Stimulated activated CD4-positive, alpha-beta T cell treated with anti-CD3 and anti-CD28 coated beads, TNF-alpha, amount 100 ng/mL, for 48 hours (primary cell): ENCODE data around the gene PPP1CA.

Experiments
- DNase-seq, 3 donors: peaks; one replicate each; pipeline ENCODE4 v3.0.0-alpha.2; 2020; ENCODE audit warnings: low read depth in 3 of 3

Gene PPP1CA

DNA sequence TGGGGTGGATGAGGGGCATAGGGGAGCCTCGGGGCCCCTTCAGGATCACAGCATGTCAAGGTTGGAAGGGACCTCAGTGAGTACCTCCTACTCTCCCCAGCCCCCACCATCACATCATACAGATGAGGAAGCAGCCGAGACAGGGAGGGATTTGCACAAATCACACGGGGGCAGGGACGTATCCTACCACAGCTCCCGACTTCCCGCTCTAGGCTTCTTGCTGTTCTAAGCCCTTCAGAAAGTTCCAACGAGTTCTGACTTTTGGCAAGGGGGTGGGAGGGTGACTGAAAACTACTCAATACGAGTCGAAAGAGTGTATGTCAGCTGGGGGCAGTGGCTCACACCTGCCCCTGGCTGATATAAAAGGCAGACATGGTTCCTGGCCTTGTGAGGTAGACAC, 14.6 kb downstream of the PPP1CA start:
- no peak for DNase-seq

DNA sequence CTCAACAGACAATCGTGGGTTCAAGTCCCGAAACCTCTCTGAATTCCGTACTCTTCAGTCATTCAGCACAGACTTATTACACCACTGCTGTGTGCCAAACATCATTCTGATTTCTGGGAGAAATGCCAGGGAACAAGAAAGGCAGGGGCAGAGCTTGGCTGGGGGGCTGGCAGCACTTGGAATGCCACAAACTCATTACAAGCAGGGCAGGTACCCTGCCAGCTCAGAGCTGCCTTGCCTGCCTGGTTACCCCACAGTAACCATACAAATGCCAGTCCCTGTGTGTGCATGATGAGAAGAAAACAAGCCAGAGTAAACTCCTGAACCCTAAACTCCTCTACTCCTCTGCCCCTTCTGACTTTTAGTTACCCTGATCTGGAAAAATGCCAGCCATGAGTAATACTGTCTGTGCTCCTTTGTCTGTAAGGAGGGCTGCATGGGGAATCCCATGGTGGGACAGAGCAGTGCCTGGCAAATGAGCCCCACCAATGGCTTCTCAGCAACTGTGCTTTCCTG, 16.7 kb downstream of the PPP1CA start:
- no peak for DNase-seq

DNA sequence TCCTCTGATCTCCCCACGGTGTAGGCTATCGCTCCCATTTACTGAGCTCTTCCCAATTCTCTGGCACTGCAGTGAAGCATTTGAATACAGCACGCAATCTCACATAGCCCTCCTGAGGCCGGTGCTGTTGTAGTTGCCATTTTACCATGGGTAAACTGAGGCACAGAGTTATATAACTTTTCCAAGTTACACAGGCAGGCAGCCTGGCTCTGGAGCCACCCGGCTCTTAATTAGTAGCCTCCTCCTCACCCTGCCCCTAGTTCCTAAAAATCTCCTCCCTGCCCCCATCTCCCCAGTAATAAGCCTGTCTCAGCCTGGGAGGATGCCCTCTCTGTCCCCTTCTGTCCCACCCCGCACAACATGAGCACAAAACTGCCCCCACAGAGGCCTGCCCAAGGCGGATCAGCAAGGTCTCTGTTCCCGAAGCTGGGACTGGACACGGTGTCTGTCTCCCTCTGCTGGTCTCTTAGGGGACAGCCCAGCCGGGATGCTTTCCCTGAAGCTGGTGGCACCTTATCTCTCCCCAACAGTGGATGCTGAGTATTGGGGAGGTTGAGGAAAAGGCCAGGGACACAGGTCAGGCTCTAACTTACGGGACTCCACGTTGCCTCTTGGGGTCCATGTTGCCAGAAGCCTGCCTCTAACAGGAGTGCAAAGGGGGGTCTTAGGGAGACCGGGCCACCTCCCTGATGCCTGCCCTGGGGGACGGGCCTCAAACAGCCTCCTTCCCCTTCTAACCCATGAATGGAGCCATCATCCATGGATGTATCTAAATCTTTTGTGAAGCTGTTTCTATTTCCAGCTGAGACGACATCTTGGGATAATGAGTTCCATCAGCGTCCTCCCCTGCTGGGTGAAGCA, 19.2 kb downstream of the PPP1CA start:
- peak; percentile 66 to 73 (median 70) for DNase-seq

DNA sequence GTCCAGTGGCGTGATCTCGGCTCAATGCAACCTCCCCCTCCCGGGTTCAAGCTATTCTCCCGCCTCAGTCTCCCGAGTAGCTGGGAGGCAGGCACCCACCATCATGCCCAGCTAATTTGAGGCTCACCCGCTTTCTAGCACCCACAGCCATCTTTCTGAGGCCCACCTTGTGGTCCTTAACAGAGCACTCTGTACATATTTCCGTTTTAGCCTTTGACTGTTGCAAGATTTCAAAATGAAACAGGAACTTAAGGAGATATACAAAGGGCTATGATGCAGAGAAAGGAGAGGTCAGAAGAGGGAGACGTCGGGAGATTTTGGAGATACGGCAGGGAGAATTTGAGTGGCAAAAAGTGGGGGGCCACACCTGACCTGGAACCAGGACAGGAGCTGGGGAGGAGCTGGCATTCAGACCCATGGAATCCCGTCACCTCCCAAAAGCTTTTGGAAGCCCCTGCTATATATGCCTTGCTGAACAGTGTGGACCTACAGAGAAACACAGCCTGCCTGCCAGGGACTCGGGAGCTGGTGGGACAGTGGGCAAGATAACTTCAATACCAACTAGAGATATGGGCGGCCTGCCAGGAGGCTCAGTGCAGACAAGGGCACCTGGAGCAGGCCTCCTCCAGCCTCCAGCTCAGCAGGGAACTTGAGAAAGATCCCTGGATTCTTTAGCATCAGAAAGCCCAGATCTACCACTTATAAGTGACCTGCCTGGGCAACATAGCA, 20.2 kb downstream of the PPP1CA start:
- DNase-seq = no peak

DNA sequence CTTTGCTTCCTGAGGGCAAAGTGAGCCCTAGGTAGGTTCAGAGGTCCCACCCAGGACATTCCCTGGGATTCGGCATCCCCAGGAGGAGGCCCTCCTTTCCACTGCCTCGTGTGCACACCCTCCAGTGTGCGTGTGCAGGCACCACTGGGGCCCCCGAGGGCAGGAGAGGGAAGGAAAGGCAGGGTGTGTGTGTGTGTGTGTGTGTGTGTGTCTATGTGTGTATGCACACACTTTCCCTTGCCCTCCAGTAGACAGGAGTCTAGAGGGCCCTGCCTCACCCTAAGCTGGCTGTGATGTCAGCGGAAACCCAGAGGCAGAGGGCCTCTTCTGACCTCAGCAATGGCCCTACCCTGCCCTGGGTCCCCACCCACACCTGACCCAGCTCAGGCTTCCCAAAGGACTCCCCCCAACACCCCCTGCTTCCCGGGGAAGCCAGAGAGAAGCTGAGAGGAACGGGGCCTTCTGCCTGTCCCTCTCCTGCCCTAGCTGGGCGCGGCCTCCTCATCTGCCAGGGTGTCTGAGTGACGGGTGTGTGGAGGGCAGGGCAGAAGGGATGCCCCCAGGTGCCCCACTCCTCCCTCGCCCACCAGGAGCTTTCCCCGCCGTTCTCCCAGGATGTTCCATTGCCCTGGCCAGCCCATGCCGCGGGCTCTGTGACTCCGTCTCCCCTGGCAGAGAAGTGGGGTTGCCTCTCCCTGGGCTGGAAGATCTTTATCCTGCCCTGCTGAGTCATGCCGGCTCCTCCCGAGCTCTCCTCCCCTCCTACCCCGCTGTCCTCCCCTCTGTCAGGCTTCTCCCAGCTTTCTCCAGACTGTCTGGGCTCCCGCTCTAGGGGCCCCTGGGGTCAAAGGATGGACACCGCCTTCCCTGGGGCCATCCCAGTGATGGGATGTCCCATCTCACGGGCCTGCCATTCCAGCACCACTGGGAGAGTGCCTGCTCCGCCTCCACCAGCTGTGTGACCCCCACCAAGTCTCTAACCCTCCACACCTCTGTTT, 22.3 kb downstream of the PPP1CA start:
- DNase-seq = no peak

DNA sequence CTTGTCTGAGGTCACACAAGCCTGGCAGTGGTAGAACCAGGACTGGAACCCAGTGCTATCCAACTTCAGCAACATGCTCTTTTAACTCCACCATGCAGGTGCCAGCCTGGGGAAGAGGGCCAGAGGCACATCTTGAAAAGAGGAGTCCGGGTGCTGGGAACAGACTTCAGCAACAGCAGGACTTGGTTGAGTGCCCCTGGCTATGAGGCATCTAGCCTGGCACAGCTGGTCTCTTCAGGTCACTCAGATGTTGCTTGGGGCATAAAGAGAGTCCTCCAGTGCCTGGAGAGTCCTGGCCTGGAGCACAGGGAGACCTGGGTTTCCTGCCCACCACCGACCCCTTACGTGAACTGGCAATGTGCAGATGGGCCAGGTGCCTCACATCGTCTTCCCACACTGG, 23.1 kb downstream of the PPP1CA start:
- DNase-seq = no peak

DNA sequence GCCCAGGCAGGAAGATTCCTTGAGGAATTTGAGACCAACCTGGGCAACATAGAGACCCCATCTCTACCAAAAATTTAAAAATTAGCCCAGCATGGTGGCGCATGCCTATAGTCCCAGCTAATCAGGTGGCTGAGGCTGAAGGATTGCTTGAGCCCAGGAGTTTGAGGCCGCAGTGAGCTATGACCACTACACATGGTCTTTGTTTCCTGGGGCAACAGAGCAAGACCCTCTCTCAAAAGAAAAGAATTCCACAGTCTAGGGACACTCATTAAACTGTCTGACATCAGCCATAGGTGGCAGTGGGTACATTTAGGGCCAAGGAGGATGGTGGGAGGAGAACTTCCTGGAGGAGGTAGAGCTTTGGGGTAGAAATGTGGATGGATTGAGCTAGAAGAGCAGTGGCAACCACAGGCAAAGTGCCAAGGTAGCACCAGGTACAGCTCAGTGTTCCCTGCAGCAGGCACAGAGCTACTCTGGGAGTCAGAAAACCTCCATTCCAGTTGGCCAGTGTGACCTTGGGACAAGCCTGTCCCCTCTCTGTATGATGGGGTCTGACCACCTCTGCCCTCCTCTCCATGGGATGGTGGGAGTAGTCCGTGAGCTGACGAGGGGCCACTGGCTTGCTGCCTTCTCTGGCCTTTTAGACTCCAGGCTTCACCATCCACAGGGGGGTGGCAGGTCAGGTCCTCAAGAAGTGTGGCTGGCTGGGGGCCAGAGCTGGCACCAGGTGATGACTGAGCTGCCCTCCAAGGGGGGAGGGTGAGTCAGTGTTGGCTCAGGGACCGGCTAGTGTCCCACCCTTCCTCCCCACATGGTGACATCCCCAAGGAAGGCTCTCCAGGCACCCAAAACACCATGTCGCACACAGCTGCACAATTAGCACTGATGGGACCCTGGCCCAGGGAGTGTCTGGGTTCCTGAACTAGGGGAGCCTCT, 24.5 kb downstream of the PPP1CA start:
- no peak for DNase-seq

DNA sequence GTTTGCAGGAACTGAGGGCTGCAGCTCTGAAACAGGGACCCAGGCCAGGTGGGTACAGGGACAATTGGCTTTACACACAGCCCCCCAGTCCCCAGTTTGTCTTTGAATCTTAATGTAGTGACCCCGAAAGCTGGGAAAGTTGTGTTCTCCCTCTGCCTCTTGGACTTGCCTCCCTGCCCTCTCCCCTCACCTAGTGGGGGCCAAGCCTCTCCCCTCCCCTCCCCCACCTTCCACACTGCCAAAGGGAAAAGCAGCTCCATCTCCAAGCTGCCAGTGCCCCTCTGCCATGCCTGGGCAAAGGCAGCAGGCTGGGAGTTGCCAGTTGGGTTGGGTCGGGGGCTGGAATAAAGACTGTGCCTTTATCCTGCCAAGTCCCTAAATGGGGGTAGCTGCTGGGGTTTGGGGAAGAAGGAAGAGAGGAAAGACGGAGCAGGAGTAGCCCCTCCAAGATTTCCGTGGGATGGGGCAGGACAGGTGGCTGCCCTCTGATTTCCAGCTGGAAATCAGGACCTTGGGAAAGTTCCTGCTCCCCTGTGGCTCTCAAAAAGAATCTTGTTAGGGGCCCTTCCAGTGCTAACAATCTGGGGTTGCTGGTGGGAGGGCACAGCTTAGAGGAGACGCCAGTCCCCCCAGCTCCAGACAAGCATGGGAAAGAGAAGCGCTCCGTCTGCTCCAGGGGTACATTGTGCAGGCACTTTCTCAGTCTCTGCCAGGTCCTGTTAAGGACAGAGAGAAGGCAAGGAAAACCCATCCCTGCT, 25.4 kb downstream of the PPP1CA start:
- no peak for DNase-seq

DNA sequence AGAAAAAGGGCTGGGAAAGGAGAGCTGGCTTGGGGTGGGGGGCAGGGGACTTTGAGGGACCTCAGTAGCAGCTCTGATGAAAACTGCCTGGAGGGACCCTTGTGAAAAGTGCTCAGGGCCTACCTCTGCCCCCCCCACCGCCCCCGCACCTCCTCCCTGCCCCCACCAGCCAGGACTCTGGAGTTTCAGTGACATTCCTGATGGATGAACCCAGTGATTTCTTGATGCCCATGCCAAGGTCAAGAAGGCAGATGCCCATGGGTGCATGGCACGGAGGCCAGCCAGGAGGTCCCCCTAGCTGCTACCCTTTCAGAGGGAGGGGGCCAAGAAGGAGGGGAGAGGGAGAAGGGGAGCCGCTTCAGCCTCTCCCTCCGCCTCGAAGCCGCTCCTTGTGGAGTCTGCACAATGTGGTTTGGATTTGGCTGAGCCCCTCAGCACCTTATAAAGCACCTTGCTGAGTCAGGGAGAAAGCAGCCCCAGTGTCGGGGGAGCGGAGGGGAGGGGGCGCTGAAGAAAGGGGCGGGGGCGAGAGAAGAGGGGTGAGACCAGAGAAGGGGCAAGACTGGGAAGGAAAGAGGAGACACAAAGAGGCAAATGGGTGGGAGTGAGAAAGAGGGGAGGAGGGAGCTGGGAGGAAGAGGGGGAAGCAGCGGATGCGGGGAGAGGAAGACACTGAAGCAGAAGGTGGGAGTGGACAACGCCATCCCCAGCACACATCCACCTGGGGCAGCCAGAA, 26.2 kb downstream of the PPP1CA start:
- no peak for DNase-seq

DNA sequence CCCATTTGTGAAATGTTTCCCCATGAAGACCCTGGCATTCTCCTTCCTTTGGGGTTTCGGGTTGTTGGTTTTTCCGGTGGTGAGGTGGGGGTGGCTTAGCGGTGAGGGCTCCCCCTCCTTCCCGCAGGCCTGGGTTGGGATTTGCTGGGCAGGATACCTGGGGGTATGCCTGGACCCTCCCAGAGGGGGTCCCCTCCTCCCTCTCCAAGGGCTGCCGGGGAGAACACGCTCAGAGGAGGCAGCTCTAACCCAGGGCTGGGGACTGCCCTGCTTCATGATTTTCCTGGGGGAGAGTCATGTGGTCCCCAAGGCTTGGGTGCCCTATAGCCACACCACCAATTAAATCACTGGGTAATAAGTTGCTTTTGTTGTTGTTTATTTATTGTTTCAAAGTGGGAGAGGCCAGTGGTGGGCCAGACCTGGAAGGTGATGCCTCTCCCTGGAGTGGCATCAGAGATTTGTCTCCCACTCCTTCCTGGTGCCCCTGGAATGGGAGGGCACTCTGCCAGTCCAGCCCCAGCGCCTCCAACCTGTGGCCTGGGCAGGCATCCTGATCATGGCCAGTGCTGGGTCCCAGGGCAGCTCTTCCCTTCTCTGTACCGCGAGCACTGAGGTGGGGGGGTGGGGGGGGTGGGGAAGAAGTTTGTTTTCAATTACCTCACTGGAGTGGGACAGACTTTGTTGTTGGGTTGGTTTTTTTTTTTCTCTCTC, 26.9 kb downstream of the PPP1CA start:
- DNase-seq = no peak

DNA sequence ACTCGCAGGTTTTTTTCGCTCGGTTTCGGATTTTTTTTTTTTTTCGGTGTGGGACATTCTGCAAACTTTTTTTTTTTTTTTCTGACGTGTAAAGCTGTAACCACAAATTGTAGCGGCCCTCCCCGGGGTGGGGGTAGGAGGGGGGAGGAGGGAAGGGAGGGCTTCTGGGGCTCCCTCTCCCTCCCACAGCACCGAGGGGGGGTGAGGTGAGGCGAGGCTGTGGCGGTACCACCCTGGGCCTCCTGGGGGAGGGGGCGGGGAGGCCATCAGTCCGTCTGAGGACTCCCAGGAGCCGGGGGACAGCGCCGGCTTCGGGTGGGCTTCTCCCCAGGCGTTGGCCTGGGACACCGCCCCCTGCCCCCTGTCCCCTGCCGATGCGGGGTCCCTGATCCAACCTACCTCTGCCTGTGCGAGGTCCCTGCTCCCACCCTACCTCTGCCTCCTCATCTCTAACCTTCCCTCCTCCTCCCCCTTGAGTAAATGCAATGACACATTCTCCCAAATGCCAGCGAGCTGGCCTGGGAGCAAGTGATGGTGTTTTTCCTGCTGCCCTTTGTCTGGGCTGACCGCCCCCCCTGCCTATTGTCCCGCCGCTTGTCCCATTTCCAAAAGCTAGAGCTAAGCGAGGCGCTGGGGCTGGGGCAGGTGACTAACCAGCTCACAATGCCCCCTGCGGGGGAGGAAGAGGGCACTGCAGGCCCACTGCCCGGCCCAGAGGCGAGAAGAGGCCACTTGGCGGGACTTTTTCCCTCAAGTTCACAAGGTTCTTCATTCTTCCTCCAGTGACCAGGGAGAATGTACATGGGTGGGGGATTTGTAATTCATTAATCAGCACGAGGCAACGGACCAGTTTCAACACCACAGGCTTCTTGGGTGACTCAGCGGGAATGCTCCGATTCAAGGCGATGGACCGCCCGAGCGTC, 27.7 kb downstream of the PPP1CA start:
- DNase-seq = no peak

DNA sequence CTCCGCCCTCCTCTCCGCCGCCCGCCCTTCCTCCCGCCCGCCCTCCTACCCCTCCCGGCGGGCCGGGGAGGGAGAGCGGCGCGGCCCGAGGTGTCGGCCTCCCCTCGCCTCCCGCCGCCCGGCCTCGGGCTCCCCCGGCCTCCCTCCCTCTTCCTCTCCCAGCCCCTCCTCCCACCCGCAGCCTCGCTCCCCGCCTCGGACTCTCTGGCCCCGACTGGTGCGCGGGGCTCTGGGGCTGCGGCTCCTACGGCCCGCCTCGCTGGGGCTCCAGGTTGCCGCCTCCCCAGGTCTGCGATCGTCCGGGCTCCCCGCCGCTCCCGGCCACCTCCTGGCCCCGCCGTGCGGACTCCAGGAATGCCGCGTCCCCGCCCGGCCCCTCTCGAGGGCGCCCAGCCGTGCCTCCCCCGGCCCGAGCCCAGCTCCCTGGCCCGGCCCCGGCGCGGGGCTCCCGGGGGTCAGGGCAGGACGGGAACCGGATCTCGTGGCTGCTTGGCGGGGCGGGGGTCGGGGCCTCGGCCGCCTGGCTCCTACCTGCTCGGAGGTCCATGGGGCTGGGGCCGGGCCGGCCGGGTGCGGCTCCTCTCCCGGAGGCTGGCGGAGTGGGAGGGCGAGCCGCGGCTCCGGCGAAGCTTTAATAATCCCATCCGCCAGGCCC, 28.5 kb downstream of the PPP1CA start, which contains the start of gene CLCF1:
Gene CLCF1, minus strand, starts transcription at position 606 of the 655 bp plus-strand sequence. Its CDS starts 59 bp downstream, at position 547.
- DNase-seq = no peak

DNA sequence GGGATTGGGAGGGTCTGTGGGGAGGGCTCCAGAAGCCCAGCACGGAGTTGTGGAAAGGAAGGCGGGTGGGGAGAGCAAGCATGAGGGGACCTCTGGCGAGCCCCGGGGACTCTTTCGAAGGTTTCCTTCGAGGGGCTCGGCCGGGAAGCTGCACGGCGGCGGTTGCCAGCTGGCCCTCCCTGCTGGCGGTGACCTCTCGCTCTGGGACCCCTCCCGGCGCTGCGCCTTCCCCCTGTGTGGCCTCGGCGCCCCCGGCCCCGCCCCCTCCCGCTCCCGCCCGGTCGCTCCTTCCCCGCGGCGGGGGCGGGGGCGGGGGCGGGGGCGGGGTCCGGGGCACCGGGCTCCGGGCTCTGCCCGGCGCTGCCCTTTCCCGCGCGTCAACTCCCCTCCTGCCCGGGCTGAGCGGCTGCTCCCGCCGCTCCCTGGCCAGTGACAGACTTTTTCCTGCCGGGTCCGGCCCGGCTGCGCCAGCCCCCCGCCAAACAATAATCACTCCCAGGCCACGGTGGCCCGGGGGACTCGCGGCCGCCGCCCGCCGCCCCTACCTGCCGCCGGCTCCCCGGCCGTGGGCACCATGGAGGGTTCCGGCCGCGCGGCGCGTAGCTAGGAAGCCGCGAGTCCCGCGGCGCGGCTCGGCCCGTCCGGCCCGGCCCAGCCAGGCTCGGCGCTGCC, 29.2 kb downstream of the PPP1CA start:
- no peak for DNase-seq

DNA sequence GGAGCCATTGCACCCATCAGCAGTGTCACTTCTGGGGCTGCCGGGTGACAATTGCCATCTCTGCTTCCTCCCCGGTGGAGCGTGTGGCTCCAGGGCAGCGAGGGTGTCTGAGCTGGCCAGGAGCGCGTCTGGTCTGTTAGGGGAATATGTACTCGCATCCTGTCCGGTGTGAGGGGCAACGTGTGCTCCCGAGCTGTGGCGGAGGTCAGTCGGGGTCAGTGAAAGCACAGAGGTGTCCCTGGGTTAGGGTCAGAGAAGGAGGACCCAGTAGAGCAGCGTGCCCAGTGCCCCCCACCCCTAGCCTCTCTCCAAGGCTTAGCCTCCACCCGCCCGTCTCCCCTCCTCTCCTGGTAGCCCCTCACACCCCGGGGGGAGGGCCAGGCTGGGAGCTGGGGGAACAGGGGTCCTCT, 29.7 kb downstream of the PPP1CA start:
- DNase-seq = no peak

DNA sequence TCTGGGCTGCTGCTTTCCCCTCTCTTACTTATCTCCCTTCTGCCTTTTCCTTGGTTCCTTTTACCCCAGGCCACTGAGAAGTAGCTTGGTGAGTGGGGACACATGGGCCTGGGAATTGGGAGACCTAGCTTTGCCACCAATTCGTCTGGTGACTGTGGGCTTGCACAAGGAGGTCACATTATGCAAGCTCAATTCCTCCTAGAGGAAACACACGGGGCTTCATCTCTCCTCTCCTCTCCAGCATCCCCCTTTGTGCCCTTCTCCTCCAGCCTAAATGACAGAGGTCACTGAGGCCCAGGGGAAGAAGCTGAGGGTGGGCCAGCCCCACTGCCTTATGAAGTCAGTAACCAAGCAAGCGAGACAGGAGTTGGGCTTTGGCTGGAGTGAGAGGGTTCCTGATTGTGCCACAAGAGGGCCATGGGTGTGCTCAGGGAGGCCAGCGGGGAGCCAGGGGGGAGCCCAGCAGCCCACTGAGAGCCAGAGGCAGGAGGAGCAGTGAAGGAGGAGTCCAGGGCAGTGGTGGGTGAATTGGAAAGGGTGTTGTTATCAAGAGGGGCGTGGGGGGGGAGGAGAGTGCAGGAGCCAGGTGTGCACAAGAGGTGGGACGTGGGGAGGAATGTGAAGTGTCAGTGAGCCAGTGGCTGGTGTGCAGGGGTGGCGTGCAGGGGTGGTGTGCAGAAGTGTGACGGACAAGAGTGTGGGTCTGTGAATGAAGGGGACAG, 30.3 kb downstream of the PPP1CA start:
- no peak for DNase-seq
